GM18909 (cell line): ENCODE data around the gene LINC01488.

ENCODE experiments used
- ATAC-seq: cut with Tn5 transposase; IDR thresholded peaks from one replicate; pipeline ENCODE4 v1.9.1; 2021; ENCODE audit warnings: mild to moderate bottlenecking; ENCODE audit not compliant: unreplicated experiment, poor library complexity

LINC01488 gene

DNA sequence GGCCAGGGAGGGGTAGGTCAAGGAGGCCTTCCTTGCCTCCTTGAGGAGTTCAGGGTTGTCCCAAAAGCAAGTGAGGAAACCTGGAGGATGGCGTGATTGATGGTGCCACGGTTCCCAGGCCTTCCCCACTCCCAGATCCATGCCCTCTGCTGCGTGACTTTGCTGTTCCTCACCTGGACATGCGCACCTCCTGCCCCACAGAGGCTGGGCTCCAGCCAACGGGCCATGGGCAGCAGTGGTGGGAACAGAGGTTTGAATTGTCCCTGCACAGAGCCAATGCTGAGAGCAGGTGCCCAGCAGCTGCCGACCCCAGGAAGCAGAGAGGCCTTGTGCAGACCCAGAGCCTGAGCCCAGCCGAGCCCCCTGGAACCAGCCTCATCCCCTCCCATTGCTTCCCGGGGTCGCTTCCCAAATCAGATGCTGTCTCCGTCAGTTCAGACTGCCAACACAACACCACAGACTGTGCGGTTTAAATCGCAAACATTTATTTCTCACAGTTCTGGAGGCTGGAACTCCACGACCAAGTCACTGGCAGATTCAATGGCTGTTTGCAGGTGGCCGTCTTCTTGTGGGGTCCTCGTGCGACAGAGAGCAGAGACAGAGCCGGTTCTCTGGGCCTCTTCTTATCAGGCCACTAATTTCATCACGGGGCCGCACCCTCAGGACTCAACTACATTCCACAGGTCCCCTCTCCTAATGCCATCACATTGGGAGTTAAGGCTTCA lies 6.2 kb upstream of the LINC01488 start:
- no peak for ATAC-seq

DNA sequence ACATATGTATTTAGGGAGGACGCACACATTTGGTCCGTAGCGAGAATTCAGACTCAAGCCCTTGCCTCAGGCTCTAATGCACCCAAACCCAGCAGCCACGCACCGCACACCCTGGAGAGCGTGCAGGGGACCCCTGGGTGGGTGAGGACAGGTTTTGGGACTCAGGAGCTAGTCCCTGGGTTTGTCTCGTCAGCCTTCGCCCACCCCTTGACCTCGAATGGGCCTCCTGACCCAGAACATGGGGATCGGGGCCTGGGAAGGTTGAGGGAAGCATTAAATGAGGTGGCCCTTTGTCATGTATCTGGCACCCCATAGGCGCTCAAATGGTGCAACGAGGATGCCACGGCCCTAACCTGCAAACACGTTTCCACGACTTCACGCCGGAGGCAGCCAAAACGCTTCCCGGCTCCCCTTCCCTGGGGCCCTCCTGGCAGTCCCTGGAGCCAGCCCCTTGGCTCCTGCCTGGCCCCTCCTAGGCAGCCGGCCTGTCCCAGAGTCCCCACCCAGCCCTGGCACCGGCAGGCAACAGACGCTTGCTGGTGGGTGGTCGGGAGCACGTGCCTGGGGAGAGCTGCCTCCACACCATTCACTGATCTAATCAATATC lies 5.5 kb upstream of the LINC01488 start:
- no peak for ATAC-seq

DNA sequence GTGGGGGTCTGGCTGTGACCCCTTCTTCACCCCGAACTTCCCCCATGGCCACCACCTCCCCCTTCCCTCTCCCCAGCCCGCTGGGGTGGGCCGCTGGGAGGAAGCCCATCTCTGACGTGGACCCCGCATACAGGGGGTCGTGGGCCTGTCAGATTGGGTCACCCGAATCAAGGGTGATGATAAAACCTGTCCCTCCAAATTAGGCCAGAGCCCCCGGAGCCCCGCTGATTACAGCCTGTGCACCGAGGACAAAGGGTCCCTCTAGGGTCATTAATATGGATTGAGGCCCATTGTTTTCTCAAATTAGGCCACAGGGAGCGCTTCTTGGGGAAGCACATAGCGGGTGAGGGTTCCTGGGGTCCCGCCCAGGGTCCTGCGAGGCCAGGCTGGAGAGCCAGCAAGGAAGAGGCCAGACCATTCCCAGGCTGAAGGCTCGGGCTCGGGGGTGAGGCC lies 4.9 kb upstream of the LINC01488 start:
- no peak for ATAC-seq

DNA sequence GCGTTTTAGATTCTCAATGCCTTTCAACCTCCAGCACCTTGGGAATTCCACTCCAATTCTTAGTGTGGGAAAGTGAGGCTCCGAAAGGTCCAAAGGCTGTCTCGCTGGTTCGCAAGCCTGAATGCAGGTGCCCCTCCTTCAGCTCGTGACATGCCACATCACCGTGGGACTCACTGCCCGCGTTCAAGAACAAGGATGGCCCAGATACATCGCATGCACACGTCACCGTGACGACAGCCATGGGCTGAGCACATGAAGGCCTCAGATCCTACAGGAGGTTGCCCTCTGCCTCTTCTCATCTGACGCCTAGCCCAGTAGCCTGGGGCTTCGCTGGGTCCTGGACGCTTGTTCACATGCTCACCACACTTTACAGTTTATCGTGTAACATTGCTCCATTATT lies 4.4 kb upstream of the LINC01488 start:
- ATAC-seq: no peak

DNA sequence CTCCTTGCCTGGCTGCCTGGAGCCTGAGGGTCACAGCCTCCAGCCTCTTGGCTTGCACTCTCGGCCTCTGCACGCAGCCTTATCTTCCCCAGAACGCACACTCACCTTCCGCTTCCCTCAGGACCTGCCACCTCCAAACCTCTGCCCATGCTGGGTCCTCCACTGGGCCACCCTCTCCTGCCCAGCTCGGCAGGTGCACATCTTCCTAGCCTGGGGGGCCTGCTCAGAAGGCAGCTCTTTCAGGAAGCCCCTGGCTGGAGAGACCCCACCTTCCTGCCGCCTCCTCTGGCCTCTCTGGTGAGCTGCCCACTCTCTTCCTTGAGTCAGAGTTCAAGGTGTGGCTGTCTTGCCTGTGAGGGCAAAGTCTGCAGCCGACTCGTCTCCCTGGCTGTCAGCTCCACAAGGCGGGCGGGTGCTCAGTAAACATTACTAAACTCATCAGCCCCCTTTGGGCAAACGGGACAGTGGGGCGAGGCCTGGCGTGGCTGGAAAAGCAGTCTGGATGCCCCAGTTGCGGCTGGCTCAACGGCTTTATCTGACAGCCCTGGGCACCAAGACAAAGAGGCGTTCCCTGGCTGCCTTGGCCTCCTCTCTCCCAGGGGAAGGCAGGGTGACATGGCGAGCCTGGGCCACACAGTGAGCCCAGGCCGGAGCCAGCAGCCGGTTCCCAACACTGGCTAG lies 1.7 kb upstream of the LINC01488 start:
- ATAC-seq: no peak

DNA sequence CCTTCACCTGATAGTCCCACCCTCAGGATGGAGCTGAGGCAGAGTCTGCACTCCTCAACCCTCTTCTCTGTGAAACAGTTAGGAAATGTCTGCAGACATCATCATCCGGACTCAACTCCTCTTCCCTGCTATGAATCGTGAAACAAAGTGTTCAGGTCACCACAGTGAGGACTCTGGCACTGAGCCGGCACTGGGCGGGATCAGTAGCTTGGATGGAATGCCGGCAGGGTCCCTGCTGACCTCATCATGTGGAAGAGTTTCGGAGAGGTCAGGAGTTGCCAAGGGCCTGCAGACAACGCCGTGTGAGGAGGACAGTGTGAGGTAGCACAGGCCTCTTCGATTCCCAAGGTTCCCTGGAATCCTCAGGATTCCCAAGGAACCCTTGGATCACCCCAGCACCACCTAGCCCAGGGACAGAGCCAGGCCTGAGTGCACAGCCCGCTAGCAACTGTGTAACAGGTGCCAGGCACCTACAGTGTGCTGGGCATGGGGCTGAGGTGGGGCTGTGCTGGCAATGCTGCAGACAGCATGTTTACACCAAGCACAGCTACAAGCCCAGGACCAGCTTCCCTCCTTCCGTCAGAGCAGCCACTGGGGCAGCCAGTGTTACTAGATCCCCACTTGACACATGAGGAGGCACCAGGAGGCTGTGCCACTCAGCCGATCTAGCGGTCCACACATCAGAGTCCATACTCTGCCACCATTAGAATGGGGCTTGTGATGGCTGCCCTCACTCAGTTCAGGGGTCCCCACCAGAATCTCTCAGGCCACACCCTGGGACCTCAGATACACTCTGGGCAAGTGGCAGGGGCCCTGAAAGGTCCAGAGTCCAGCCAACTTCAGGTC lies 693 bp upstream of the LINC01488 start:
- no peak for ATAC-seq

DNA sequence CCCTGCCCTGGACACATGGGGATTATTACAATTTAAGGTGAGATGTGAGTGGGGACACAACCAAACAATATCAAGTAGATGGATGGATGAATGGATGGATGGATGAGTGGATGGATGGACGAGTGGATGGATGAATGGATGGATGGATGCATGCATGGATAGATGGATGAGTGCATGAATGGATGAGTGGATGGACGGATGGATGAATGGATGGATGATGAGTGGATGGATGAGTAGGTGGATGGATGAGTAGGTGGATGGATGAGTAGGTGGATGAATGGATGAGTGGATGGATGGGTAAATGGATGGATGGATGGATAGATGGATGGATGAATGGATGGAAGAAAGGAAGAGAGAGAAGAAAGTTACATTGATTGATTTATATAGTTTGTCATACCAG lies 859 bp downstream of the LINC01488 start:
- ATAC-seq: no peak

DNA sequence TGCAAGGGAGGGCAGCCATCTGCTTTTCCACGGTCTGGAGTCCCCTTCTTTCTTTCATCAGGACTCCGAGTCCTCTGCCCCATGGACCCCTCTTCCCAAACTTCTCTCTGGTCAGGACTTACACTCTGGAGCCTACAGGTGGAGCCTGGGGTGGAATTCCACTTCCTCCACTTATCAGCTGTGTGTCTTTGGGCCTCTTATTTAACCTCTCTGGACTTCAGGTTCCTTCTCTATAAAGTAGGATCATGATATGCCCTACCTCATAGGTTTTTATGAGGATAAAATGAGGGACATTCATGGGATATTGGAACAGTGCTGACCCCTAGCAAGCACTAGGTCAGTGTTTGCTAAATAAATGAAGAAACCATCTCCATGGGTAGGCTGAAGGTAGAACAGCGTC lies 1.7 kb downstream of the LINC01488 start:
- no peak for ATAC-seq

DNA sequence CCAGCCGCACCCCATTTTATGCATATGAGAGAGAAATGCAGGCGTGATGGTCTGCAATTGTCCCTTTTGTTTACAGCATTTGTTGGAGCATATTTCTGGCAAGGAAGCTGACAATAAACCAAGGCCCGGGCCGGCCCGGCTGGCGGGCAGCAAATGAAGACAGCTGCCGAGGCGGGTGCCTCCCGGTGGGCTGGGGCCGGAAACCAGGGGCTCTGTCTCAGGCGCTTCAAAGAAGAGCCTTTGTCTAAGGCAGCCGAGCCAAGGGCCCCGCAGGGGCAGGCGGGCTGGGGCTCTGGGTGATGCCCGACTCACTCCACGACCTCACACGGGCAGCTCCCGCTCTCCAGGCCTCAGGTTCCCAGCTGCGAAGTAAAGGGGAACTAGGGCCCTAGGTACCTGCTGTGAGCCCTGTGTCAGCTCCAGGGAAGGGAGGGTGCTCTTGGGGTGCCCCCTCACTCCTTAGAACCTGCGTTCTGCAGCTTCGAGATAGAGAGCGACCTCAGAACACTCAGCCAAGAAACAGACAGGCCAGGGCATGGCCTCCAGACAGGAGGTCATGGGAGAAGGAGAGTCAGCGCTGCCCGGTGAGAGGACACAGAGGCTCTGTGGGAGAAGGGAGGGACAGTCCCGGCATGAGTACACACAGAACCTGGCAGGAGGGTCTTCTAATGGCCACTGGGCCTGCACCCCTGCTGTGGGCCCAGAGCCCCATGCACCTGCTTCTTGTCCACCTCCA lies 2.4 kb downstream of the LINC01488 start:
- ATAC-seq: no peak

DNA sequence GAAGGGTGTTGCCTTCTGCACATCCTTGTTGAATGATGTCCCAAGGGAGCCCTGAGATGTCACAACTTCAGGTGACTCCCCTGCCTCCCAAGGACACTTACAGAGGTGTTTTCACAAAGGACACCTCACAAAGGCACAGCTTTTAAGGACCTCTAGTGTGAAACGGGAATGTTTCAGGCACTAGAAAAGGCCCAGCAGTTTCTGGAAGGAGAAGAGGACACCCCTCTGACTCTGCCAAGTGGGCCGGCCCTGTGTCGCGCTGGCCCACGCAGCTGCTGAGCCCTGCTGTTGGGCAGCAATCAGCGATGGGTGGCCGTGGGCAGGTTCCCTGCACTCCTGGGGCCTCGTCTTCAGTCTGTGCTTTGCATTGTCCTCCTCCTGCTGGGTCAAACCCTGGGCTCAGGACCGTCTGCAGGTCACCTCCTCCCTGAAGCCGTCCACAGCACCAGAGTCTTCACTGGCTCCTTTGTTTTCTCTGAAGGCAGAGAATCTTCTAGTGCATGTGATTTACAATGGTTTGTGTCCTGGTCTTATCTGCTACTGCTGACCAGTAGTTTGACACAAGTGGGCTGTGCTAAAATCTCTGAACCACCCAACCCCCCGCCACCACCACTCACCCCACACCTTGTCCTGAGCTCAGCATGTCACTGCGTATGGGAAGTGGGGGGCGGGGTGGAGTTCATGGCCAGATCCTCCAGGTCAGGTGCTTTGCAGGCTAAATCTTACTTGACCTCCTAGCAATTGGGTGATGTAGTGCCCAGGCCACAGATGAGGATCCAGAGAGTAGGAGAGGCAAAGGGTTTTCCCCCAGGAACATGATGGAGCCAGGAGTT lies 3.2 kb downstream of the LINC01488 start:
- ATAC-seq: no peak

DNA sequence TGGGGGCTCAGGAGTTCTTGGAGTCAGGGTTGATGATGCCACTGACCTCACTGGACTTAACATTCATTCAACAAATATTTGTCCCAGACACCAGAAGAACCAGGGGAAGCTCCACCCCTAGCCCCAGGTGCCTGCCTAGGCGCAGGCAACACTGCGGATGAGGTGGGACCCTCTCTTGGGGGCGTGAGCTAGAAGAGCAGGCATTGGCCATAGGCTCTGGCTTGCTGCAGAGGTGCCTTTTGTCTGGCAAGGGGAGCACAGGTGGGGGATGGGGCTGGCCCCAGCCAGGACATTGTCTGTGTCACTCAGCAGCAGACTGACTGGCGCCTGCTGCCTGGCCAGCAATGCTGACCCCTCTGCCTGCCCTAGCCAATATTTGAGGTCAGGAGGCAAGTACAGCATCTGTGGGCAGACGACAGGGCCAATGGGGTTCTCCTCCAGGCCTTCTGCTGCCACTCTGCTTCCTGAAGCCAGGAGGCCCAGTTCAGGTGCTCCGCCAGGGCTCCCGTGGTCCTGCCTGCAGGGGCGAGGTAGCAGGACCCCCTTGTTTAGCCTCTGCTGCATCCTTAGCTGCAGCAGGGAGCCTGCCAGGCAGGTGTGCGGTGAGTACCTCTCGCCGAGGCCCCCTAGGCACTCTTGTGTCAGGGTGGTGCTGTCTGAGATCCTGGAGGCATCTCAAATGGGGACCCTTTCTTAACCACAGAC lies 4.0 kb downstream of the LINC01488 start:
- ATAC-seq: no peak

DNA sequence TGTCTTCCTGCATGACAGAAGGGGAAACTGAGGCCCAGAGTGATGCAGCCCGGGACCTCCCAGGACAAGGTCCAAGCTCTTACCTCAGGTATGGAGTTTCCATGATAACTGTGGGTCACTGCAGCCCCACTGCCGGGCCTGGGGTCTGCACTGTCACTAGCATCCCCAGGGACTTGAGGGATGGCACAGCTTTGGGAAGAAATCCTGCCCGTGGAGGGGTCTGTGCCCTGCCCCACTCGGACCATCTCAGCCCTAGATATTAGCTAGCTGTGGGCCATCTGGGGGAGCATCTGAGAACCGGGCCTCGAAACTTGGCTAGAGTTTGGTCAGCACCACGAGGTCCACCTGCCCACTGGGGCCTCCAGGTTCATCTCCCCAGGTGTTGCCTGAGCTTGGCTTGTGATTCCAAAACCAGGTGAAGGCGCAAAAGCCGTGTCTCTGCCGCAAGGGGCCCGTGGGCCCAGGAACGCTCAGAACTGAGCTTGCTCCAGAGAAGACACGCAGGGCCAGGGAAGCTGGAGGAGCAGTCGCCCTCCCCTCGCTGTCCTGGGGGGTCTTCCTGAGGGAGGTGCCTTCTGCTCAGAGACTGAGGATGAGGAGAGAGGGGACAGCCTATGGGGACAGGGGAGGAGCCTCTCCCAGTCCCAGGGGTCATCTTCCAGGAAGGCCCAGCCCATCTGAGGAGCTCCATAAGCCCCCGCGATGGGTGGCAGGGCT lies 4.8 kb downstream of the LINC01488 start:
- ATAC-seq: no peak

DNA sequence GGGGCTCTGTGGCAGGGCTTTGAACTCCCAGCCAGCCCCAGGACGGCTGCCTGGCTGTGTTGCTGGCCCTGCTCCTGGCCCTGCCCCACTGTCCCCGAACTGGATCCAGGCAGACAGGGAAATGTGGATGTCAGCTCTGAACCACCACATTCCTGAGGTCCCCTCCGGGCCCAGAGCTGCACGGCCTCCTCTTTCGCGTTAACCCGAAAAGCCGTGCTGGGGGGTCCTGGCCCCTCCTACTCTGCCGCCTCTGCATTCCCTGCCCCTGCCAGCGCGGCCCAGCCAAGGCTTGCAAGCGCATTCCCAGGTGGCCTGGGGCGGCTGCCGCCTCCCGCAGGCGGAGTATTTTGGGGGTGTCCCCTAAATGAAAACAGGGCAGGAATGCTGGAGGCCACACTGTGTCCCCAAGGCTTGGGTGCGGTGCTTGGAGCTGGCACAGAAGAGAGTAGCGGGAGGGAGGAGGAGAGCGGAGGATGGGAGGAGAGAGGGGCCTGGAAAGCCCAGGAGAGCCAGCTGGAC lies 5.4 kb downstream of the LINC01488 start:
- no peak for ATAC-seq

DNA sequence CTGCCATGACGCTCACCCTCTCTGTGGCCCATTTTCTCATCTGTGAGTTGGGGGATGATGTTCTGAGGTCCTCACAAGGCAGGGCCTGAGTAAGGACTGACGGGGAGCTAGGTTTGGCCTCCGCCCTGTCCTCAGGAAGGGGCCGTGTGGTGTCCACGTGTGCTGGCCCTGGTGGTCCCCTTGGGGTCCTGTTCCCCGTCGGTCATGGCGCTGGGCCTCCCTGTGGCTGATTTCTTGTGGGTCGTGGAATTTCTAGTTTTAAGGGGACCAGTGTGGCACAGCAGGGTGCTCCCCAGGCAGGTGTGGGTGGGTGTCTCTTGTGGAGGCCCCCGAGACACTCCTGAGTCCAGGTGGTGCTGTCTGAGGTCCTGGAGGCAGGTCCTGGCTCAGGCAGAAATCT lies 5.9 kb downstream of the LINC01488 start:
- no peak for ATAC-seq

DNA sequence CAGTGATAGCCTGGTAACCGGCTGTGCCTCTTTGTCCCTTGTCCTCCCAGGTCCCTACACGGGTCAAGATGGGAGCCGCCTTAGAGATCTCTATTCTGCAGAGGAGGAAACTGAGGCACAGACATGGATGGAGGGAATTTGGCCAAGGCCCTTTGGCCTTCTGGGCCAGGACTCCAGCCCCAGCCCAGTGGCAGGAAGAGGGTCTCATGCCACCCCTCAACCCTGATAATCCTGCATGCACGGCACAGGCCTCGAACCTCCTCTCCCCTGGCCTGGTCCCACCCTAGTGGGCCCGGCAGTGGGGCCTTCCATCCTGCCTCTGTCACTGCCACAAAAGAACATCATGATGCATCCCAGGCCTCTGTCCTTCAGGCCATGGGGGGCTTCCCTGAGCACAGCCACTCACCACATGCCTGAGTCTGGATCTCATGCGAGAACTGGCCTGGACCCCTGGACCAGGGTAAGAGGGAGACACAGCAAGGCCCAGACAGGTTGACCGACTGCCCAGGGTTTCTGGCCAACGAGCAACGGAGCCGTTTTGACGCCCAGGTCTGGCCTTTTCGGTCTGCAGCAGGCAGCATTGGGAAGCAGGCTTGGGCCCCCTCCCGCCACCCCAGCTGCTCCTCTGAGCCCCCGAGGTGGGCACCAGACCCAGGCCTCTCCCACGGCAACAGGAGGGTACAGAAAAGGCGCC lies 6.5 kb downstream of the LINC01488 start:
- ATAC-seq: no peak

DNA sequence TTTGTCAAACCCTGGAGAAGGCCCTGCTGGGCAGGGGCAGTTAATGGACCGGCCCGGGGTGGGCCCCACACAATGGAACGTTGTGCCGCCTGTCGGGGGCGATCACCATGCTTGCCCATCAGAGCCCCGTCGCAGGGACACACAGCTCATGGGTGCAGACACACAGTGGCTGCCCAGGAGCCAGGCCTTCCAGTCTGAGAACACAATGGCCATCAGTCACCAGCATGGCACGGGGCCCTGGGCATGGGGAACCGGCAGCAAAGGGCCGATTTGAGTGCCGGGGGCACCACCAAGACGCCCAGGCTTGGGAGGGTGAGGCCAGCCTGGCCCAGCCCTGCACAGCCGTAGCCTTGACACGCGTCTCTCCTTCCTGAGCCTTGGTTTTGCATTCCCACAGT lies 7.1 kb downstream of the LINC01488 start:
- no peak for ATAC-seq

DNA sequence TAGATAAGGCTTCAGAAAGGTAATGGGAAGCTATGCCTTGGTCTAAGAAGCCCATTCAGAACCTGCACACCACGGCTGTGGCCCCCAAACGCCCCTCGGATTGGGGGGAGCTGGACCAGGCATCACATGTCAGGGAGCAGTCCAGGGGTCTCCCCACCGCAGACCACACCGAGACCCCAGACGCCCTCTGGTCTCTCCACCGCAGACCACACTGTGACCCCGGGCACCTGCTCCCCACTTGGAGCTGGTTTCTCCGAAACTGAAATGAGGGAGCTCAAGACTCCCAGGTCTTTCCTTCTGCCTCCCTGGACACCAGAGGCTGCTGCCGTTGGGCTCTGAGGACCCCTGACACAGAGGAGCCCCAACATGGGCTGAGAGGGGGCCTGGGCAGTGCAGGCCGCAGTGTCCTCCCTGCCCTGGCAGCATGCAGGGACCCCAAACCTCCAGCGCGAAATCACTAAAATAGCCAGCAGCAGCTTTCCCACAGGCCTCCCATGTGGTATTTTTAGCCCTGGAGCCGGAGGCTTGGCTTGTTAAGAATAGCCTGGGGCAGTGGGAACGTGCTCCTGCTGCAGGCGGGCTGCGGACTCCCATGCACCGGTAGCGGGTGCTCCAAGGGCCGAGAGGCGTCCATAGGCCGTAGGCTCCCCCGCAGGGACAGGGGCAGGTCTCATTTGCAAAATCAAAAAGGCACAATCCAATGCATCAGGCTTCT lies 7.7 kb downstream of the LINC01488 start:
- ATAC-seq: no peak
